ENCODE measurements around the gene FXYD2. TPM values are rescaled to one million over a fixed set of nuclear protein-coding genes. Genes with fewer than 3 reads are reported as not detected.

FXYD2 gene
- total and polyA plus RNA-seq, 2 donors (not counting 3 experiments of a cell fraction or from before 2014, with no cell fraction given): 0.99 to 1.8 TPM

DNA sequence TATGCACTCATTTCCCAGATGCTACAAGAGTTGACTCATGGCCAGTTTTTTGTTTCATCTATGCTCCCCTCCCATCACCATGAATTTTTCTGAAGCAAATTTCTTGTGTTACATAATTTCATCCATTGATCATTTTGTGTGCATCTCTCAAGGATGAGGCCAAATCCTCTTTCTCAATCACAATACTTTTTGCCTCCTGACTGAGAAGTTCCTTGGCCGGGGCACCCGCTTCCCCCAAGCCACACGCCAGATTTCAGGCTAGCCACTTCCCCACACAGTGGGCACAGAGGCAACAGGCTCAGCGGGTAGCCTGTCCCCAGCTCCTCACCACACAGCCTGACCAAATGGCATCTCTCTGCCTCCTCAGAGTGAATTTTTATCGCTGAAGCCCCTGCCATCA lies 17.7 kb downstream of the FXYD2 start:
- Histone ChIP-seq H3K27me3 (ENCODE audit: control insufficient read depth in 2 of 2, insufficient read depth in 2 of 2, low read length in 2 of 2) (peaks cover 5% of the 10 kb centered on the region in 2 experiments), H3K9me1 (replicated peaks; ENCODE audit: control insufficient read depth, extremely low read depth, insufficient read depth, low read length) (no peaks in the 10 kb centered on the region), H3K9ac (replicated peaks; ENCODE audit: extremely low read depth, insufficient read depth, low read length) (no peak overlapping the region), H4K20me1 (replicated peaks; ENCODE audit: control insufficient read depth, extremely low read depth, insufficient read depth, low read length) (no peaks in the 10 kb centered on the region), H3K9me3 (replicated peaks; ENCODE audit: control insufficient read depth, insufficient read depth, low read length) (no peaks in the 10 kb centered on the region), H3K36me3 (ENCODE audit: control insufficient read depth in 2 of 2, extremely low read depth in 1 of 2, insufficient read depth in 2 of 2, low read length in 2 of 2) (no peaks in the 10 kb centered on the region), H3K79me2 (ENCODE audit: control insufficient read depth, insufficient read depth, low read length) (no peaks in the 10 kb centered on the region), H3K4me1 (ENCODE audit: control insufficient read depth, extremely low read depth, insufficient read depth, low read length) (no peaks in the 10 kb centered on the region), H3K4me2 (ENCODE audit: insufficient read depth, low read length) (no peak overlapping the region), H2AFZ (ENCODE audit: low read depth, low read length) (no peak overlapping the region), H3K27ac (ENCODE audit: insufficient read depth, low read depth, low read length) (no peak overlapping the region), H3K4me3 (replicated peaks in 1 of 3; ENCODE audit: insufficient read depth in 1 of 3, low read depth in 1 of 3, low read length in 3 of 3) (no peak overlapping the region)
- intact Hi-C loops (cut with micrococcal nuclease) (loop anchor here (1.0 kb wide), 3 partner anchors 10 to 246 kb away; no protein-coding TSS in a partner anchor), dilution Hi-C loops (cut with MboI; ENCODE audit: extremely low pct_ligation_motif_present, low sequenced_read_pairs) (no loop called here)
- TF ChIP-seq POLR2AphosphoS5 (IDR thresholded peaks at IDR 0.05; ENCODE audit: insufficient read depth, low read depth, low read length) (no peak), POLR2A (IDR thresholded peaks at IDR 0.05; ENCODE audit: low read depth, low read length) (no peak), MYC (IDR thresholded peaks at IDR 0.05; ENCODE audit: low read depth, low read length) (no peak), EZH2 (IDR thresholded peaks at IDR 0.05; ENCODE audit: borderline replicate concordance, low read depth, low read length, severe bottlenecking) (no peak), GATA2 (IDR thresholded peaks at IDR 0.05; ENCODE audit: insufficient read depth, insufficient read length, low read depth, low read length) (no peak), FOS (IDR thresholded peaks at IDR 0.05; ENCODE audit: borderline replicate concordance, insufficient read depth, low read length) (no peak), JUN (IDR thresholded peaks at IDR 0.05; ENCODE audit: borderline replicate concordance, insufficient read depth, insufficient read length, low read depth) (no peak)
- TF ChIP-seq, protein P1, sequence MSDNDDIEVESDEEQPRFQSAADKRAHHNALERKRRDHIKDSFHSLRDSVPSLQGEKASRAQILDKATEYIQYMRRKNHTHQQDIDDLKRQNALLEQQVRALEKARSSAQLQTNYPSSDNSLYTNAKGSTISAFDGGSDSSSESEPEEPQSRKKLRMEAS (IDR thresholded peaks at IDR 0.05; ENCODE audit: insufficient read depth, insufficient read length): no peak
- TF ChIP-seq, protein P2, sequence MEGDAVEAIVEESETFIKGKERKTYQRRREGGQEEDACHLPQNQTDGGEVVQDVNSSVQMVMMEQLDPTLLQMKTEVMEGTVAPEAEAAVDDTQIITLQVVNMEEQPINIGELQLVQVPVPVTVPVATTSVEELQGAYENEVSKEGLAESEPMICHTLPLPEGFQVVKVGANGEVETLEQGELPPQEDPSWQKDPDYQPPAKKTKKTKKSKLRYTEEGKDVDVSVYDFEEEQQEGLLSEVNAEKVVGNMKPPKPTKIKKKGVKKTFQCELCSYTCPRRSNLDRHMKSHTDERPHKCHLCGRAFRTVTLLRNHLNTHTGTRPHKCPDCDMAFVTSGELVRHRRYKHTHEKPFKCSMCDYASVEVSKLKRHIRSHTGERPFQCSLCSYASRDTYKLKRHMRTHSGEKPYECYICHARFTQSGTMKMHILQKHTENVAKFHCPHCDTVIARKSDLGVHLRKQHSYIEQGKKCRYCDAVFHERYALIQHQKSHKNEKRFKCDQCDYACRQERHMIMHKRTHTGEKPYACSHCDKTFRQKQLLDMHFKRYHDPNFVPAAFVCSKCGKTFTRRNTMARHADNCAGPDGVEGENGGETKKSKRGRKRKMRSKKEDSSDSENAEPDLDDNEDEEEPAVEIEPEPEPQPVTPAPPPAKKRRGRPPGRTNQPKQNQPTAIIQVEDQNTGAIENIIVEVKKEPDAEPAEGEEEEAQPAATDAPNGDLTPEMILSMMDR (IDR thresholded peaks at IDR 0.05; ENCODE audit: extremely low read depth in 1 of 2, insufficient read depth in 1 of 2, low read depth in 1 of 2, low read length in 2 of 2): no peak
- FAIRE-seq: no peak
- CTCF ChIA-PET: interaction anchor here (0.6 to 5.1 kb wide), 37 partner anchors 8 to 883 kb away, joined by 3 to 213 read pairs (median 4); partner anchors contain the start of gene DSCAML1
- no peak for DNase-seq (ENCODE audit: low read depth, low spot score)
- POLR2A ChIA-PET: no interaction called here
- BruUV-seq (replicated peaks): no TSS peak

Measured in endothelial cell of umbilical vein (primary cell).